HepG2 (cell line): ENCODE measurements around the gene PIEZO1. TPM values are rescaled to one million over a fixed set of nuclear protein-coding genes. Genes with fewer than 3 reads are reported as not detected.

Experiments
- ELF3 ChIP-seq: IDR thresholded peaks from 2 replicates; pipeline ENCODE4 v1.6.1; 2016; ENCODE audit warnings: missing genetic modification reagents, missing compliant biosample characterization
- EP300 ChIP-seq, 3 experiments: sonication (generic) in 1 of 3; formaldehyde crosslinking in 1 of 3; IDR thresholded peaks; 2 replicates each; pipeline versions ENCODE4 v1.5.1 to v1.6.1; 2011 to 2020; ENCODE audit warnings: low read depth in 2 of 3, low read length in 2 of 3, borderline replicate concordance in 1 of 3, improper control_type of control experiment in 1 of 3, mild to moderate bottlenecking in 1 of 3, missing genetic modification reagents in 1 of 3, moderate library complexity in 1 of 3
- FOXK1 ChIP-seq: sonication (generic); formaldehyde crosslinking; IDR thresholded peaks from 2 replicates; pipeline ENCODE4 v1.4.0; 2020; ENCODE audit warnings: low read depth, missing genetic modification reagents, borderline replicate concordance
- GABPB1 ChIP-seq: IDR thresholded peaks from 2 replicates; pipeline ENCODE4 v1.6.1; 2016; ENCODE audit warnings: mild to moderate bottlenecking, missing genetic modification reagents, moderate library complexity, missing compliant biosample characterization
- GATAD1 ChIP-seq: IDR thresholded peaks from 2 replicates; pipeline ENCODE4 v1.6.1; 2016; ENCODE audit warnings: missing genetic modification reagents, missing compliant biosample characterization
- HIC2 ChIP-seq: sonication (generic); formaldehyde crosslinking; IDR thresholded peaks from 2 replicates; pipeline ENCODE4 v1.9.0; 2022; ENCODE audit warnings: low read depth, missing genetic modification reagents
- HNF4A ChIP-seq: sonication (generic); formaldehyde crosslinking; IDR thresholded peaks from 2 replicates; pipeline ENCODE4 v1.4.0; 2020; ENCODE audit warnings: missing genetic modification reagents
- KLF12 ChIP-seq: sonication (generic); formaldehyde crosslinking; IDR thresholded peaks from 2 replicates; pipeline ENCODE4 v1.4.0; 2020; ENCODE audit warnings: missing genetic modification reagents, borderline replicate concordance
- PPARG ChIP-seq: conservative IDR thresholded peaks from 2 replicates; pipeline ENCODE4 v1.6.1; 2016; ENCODE audit warnings: missing biosample characterization, missing genetic modification reagents
- RAD21 ChIP-seq: fragments of 450-650 bp; formaldehyde crosslinking; IDR thresholded peaks from 2 replicates; pipeline ENCODE4 v1.5.0; 2020; ENCODE audit warnings: mild to moderate bottlenecking
- TFAP4 ChIP-seq: sonication (generic); IDR thresholded peaks from 2 replicates; pipeline ENCODE4 v1.6.1; 2016; ENCODE audit warnings: low read depth, borderline replicate concordance
- TGIF2 ChIP-seq: IDR thresholded peaks from 2 replicates; pipeline ENCODE4 v1.6.1; 2016; ENCODE audit warnings: control low read depth, missing compliant biosample characterization
- ZBTB7A ChIP-seq: sonication (generic); formaldehyde crosslinking; IDR thresholded peaks from 2 replicates; pipeline ENCODE4 v1.8.0; 2022; ENCODE audit warnings: mild to moderate bottlenecking, missing genetic modification reagents
- ZBTB7B ChIP-seq: sonication (generic); formaldehyde crosslinking; IDR thresholded peaks from 2 replicates; pipeline ENCODE4 v1.4.0; 2020; ENCODE audit warnings: missing genetic modification reagents
- ZFAT ChIP-seq: sonication (generic); formaldehyde crosslinking; conservative IDR thresholded peaks from 2 replicates; pipeline ENCODE4 v1.8.1; 2023; ENCODE audit warnings: missing genetic modification reagents, inconsistent platforms
- ZNF430 ChIP-seq: sonication (generic); formaldehyde crosslinking; IDR thresholded peaks from 2 replicates; pipeline ENCODE4 v1.9.0; 2021; ENCODE audit warnings: mild to moderate bottlenecking, missing genetic modification reagents
- ZNF547 ChIP-seq: sonication (generic); formaldehyde crosslinking; IDR thresholded peaks from 2 replicates; pipeline ENCODE4 v1.5.1; 2020; ENCODE audit warnings: mild to moderate bottlenecking, missing genetic modification reagents
- ZNF567 ChIP-seq: sonication (generic); formaldehyde crosslinking; IDR thresholded peaks from 2 replicates; pipeline ENCODE4 v1.8.1; 2023; ENCODE audit warnings: mild to moderate bottlenecking, missing genetic modification reagents, borderline replicate concordance
- polyA plus RNA-seq, 8 experiments: library from polyadenylated mRNA; depleted of rRNA in 3 of 8; stranded (reverse) in 7 of 8; unstranded in 1 of 8; fragments of >200 nt; fragmentation: Illumina TruSeq in 4 of 8; extraction: Trizol in 4 of 8; gene quantifications; 2 replicates each; pipeline versions ENCODE4 v1.2.1 to v1.2.3, GENCODE V29; 2011 to 2016; ENCODE audit warnings: low read depth in 4 of 8, missing spikeins in 1 of 8, mixed read lengths in 1 of 8; ENCODE audit not compliant: insufficient read depth in 1 of 8
- total RNA-seq, 5 experiments: library from RNA; depleted of rRNA; stranded (reverse); fragments of >200 nt; fragmentation: Illumina TruSeq; extraction: Trizol; gene quantifications; 2 replicates each; pipeline ENCODE4 v1.2.3, GENCODE V29; 2016; ENCODE audit warnings: low read depth in 1 of 5
- TF ChIP-seq, protein P1 (sequence below): sonication (generic); formaldehyde crosslinking; IDR thresholded peaks from 2 replicates; pipeline ENCODE4 v1.5.0; 2020; ENCODE audit warnings: mild to moderate bottlenecking, missing genetic modification reagents, moderate library complexity
- TF ChIP-seq, protein P2 (sequence below), 2 experiments: sonication (generic) in 1 of 2; formaldehyde crosslinking in 1 of 2; IDR thresholded peaks; 2 replicates each; pipeline versions ENCODE4 v1.4.0 to v1.6.1; 2018 to 2020; ENCODE audit warnings: missing genetic modification reagents in 2 of 2, borderline replicate concordance in 1 of 2, low read depth in 1 of 2, mild to moderate bottlenecking in 1 of 2, missing biosample characterization in 1 of 2

Gene PIEZO1
- total and polyA plus RNA-seq, 2 of the 13 experiments (the other 11 are each of a cell fraction or from before 2014, with no cell fraction given): 67.9 to 85.0 TPM

DNA sequence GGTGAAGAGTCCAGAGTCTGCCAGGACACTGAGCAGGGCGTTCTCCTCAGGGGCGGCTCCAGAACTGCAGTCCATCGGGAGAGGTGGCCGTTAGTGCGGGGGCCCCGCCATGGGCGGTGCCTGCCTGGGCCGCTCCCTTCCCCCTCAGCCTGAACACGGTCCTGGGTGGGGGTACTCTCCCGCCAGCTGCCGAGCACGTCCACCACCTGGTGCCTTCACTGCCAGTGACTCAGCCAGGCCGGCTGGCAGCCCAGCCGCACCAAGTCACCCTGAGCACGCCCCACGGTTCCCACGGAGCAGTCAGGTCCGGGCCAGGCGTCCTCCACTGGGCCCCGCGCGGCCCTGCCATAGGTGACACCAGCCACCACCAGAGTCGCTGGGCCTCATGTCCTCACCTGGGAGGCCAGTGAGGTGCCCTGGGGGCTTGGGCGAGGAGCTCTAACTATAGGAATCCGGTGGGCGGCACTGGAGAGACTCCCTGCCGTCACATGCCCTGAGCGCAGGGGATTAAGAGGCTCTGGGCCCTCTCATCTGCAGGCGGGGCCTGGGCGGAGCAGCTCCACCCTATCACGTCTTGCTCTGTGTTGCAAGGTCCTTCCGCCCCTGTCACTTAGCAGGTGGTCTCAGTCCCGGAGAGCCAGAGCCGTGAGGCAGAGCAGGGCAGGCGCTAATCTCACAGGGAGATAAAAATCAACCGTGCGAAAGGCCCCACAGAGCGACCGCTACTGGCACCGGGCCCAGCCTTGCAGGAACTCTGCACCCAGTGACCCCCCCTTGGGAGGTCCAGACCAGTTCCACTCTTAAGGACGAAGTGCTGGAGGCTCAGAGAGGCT is 14.3 kb downstream of the PIEZO1 start (continued):
- TF ChIP-seq ZFAT (CRISPR knock-in tag): no peak
- peak; percentile 60; the same call in 1 of the 2 replicates for TF ChIP-seq TFAP4
- no peak for TF ChIP-seq EP300 (IDR thresholded peaks at IDR 0.05; ENCODE audit: low read depth in 2 of 2, low read length in 2 of 2)
- TF ChIP-seq EP300 (CRISPR knock-in tag; IDR thresholded peaks at IDR 0.05; ENCODE audit: borderline replicate concordance): peak; percentile 19; the same call in 1 of the 2 replicates
- TF ChIP-seq, protein P1, sequence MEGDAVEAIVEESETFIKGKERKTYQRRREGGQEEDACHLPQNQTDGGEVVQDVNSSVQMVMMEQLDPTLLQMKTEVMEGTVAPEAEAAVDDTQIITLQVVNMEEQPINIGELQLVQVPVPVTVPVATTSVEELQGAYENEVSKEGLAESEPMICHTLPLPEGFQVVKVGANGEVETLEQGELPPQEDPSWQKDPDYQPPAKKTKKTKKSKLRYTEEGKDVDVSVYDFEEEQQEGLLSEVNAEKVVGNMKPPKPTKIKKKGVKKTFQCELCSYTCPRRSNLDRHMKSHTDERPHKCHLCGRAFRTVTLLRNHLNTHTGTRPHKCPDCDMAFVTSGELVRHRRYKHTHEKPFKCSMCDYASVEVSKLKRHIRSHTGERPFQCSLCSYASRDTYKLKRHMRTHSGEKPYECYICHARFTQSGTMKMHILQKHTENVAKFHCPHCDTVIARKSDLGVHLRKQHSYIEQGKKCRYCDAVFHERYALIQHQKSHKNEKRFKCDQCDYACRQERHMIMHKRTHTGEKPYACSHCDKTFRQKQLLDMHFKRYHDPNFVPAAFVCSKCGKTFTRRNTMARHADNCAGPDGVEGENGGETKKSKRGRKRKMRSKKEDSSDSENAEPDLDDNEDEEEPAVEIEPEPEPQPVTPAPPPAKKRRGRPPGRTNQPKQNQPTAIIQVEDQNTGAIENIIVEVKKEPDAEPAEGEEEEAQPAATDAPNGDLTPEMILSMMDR (CRISPR knock-in tag): peak; percentile 17; the same call in 1 of the 2 replicates
- TF ChIP-seq ZBTB7B (CRISPR knock-in tag): peak; percentile 91
- TF ChIP-seq, protein P2, sequence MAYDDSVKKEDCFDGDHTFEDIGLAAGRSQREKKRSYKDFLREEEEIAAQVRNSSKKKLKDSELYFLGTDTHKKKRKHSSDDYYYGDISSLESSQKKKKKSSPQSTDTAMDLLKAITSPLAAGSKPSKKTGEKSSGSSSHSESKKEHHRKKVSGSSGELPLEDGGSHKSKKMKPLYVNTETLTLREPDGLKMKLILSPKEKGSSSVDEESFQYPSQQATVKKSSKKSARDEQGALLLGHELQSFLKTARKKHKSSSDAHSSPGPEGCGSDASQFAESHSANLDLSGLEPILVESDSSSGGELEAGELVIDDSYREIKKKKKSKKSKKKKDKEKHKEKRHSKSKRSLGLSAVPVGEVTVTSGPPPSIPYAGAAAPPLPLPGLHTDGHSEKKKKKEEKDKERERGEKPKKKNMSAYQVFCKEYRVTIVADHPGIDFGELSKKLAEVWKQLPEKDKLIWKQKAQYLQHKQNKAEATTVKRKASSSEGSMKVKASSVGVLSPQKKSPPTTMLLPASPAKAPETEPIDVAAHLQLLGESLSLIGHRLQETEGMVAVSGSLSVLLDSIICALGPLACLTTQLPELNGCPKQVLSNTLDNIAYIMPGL (CRISPR knock-in tag; IDR thresholded peaks at IDR 0.05; ENCODE audit: borderline replicate concordance in 1 of 2, low read depth in 1 of 2): 0 out of 4 replicates have a peak, but pooled peaks of 1 of the 2 experiments have one; percentile 13
- TF ChIP-seq PPARG (CRISPR knock-in tag): 0 out of 2 replicates have a peak, but pooled peaks have one; percentile 25
- TF ChIP-seq RAD21 (CRISPR knock-in tag): no peak
- 0 out of 2 replicates have a peak, but pooled peaks have one; percentile 38 for TF ChIP-seq ZBTB7A
- TF ChIP-seq GATAD1 (CRISPR knock-in tag): no peak
- TF ChIP-seq TGIF2 (CRISPR knock-in tag): peak; percentile 87
- peak; percentile 48; the same call in 1 of the 2 replicates for TF ChIP-seq ZNF430 (CRISPR knock-in tag)
- TF ChIP-seq KLF12: no peak
- TF ChIP-seq ELF3 (CRISPR knock-in tag): 0 out of 2 replicates have a peak, but pooled peaks have one; percentile 14
- TF ChIP-seq HIC2: peak; percentile 34; the same call in 1 of the 2 replicates
- TF ChIP-seq HNF4A (CRISPR knock-in tag): peak; percentile 68
- peak; percentile 47 for TF ChIP-seq GABPB1
- TF ChIP-seq FOXK1 (CRISPR knock-in tag): peak; percentile 20; the same call in 1 of the 2 replicates
- no peak for TF ChIP-seq ZNF567 (CRISPR knock-in tag)
- 0 out of 2 replicates have a peak, but pooled peaks have one; percentile 12 for TF ChIP-seq ZNF547
